Loucy (cell line): ENCODE measurements around the gene FANCI.

Source experiments
- H2AFZ ChIP-seq: fragments of 200-600 bp; sonication (generic); 2 replicates; pipeline ENCODE4 v1.6.0; 2016; ENCODE audit warnings: antibody characterized with exemption, mild to moderate bottlenecking, low read length, moderate library complexity
- H3F3A ChIP-seq: fragments of 200-600 bp; 2 replicates; pipeline ENCODE4 v1.6.0; 2016; ENCODE audit warnings: antibody characterized with exemption, low read depth, mild to moderate bottlenecking
- H3K27me3 ChIP-seq: fragments of 200-600 bp; sonication (generic); 2 replicates; pipeline ENCODE4 v1.6.1; 2014; ENCODE audit warnings: low read length, mild to moderate bottlenecking; ENCODE audit not compliant: insufficient read depth, poor library complexity, severe bottlenecking
- H3K36me3 ChIP-seq: fragments of 200-600 bp; sonication (generic); 2 replicates; pipeline ENCODE4 v1.6.1; 2016; ENCODE audit warnings: low read length; ENCODE audit not compliant: insufficient read depth
- H3K4me1 ChIP-seq: fragments of 200-600 bp; sonication (generic); 2 replicates; pipeline ENCODE4 v1.5.1; 2014; ENCODE audit warnings: low read length, mild to moderate bottlenecking; ENCODE audit not compliant: insufficient read depth, poor library complexity, severe bottlenecking
- H3K4me2 ChIP-seq: fragments of 200-600 bp; sonication (generic); 2 replicates; pipeline ENCODE4 v1.6.0; 2014; ENCODE audit warnings: antibody characterized with exemption, low read length, low read depth, mild to moderate bottlenecking; ENCODE audit not compliant: poor library complexity, severe bottlenecking
- H3K4me3 ChIP-seq: fragments of 200-600 bp; sonication (generic); 2 replicates; pipeline ENCODE4 v1.5.1; 2014; ENCODE audit warnings: low read length, mild to moderate bottlenecking, mixed read lengths; ENCODE audit not compliant: poor library complexity, severe bottlenecking
- H3K79me2 ChIP-seq: fragments of 200-600 bp; sonication (generic); 2 replicates; pipeline ENCODE4 v1.6.1; 2014; ENCODE audit warnings: low read length; ENCODE audit not compliant: insufficient read depth
- H3K9ac ChIP-seq: fragments of 200-600 bp; sonication (generic); 2 replicates; pipeline ENCODE4 v1.6.0; 2014; ENCODE audit warnings: mild to moderate bottlenecking, low read depth, low read length, moderate library complexity; ENCODE audit not compliant: poor library complexity, severe bottlenecking
- H3K9me2 ChIP-seq: fragments of 200-600 bp; sonication (generic); replicated peaks from 2 replicates; pipeline ENCODE4 v1.6.1; 2016; ENCODE audit warnings: low read depth, low read length, mixed read lengths
- H3K9me3 ChIP-seq: fragments of 200-600 bp; sonication (generic); 2 replicates; pipeline ENCODE4 v1.6.1; 2014; ENCODE audit warnings: mild to moderate bottlenecking, antibody characterized with exemption, low read length, low read depth; ENCODE audit not compliant: insufficient read depth
- H4K20me1 ChIP-seq: fragments of 200-600 bp; sonication (generic); 2 replicates; pipeline ENCODE4 v1.6.0; 2014; ENCODE audit warnings: antibody characterized with exemption, low read length, mild to moderate bottlenecking; ENCODE audit not compliant: insufficient read depth, poor library complexity, severe bottlenecking
- EZH2phosphoT487 ChIP-seq: fragments of 200-600 bp; IDR thresholded peaks from 2 replicates; pipeline ENCODE4 v1.6.1; 2018; ENCODE audit warnings: antibody characterized with exemption, mild to moderate bottlenecking, moderate library complexity, borderline replicate concordance
- TF ChIP-seq, protein P1 (sequence below): fragments of 200-600 bp; sonication (generic); conservative IDR thresholded peaks from 2 replicates; pipeline ENCODE4 v1.5.1; 2014; ENCODE audit warnings: mild to moderate bottlenecking, antibody characterized with exemption, low read length

The FANCI gene

DNA sequence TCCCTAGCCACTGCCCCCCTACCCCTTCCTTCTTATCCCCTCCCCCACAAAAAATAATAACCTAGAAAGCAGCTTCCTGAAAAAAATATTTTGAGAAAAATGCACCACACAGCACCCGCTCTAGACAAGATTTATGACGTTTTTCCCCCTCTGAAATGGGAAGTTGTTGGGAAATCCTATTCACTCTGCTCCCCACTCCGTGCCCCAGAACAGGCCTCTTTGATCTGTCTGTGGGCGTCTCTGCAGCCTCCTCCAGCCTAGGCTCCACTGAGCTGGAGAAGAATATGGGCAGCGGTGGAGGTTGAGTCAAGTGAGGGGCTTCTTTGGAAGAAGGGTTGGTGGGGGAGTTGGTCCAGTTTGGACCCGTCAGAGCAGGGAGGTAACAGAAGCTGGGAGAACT, 119.4 kb downstream of the FANCI start:
- Histone ChIP-seq H2AFZ (no peak overlapping the region), H3K79me2 (no peaks in the 10 kb centered on the region), H3K4me1 (no peaks in the 10 kb centered on the region), H3K9ac (no peak overlapping the region), H4K20me1 (no peaks in the 10 kb centered on the region), H3K4me3 (no peak overlapping the region), H3K9me2 (no peaks in the 10 kb centered on the region), H3K4me2 (no peak overlapping the region), H3F3A (no peaks in the 10 kb centered on the region), H3K27me3 (peaks cover 5% of the 10 kb centered on the region), H3K9me3 (no peaks in the 10 kb centered on the region), H3K36me3 (no peaks in the 10 kb centered on the region)
- TF ChIP-seq, protein P1, sequence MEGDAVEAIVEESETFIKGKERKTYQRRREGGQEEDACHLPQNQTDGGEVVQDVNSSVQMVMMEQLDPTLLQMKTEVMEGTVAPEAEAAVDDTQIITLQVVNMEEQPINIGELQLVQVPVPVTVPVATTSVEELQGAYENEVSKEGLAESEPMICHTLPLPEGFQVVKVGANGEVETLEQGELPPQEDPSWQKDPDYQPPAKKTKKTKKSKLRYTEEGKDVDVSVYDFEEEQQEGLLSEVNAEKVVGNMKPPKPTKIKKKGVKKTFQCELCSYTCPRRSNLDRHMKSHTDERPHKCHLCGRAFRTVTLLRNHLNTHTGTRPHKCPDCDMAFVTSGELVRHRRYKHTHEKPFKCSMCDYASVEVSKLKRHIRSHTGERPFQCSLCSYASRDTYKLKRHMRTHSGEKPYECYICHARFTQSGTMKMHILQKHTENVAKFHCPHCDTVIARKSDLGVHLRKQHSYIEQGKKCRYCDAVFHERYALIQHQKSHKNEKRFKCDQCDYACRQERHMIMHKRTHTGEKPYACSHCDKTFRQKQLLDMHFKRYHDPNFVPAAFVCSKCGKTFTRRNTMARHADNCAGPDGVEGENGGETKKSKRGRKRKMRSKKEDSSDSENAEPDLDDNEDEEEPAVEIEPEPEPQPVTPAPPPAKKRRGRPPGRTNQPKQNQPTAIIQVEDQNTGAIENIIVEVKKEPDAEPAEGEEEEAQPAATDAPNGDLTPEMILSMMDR: no peak
- no peak for TF ChIP-seq EZH2phosphoT487

DNA sequence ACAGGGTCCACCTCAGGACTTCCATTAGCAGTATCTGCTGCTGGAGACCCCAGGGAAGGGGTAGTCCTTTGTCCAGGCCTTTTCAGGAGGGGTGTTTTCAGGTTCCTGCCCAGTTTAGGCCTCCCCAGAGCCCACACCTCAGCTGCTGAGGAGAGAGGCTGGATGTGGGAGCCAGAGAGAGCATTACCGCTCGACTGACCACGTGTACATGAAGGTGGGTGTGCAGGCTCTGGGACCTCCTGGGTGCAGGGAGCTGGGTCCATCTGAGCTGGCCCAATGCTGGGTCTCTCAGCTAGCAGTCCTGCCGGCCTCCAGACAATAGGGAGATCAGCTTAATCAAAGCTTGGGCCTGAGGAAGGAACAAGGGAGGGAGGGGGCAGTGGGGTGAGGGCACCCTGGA, 120.0 kb downstream of the FANCI start:
- Histone ChIP-seq H3K4me2 (no peak overlapping the region), H3K27me3 (peaks cover 5% of the 10 kb centered on the region), H4K20me1 (no peaks in the 10 kb centered on the region), H3K9me2 (no peaks in the 10 kb centered on the region), H3K4me1 (no peaks in the 10 kb centered on the region), H3K9ac (no peak overlapping the region), H3K36me3 (no peaks in the 10 kb centered on the region), H3F3A (no peaks in the 10 kb centered on the region), H2AFZ (no peak overlapping the region), H3K79me2 (no peaks in the 10 kb centered on the region), H3K9me3 (no peaks in the 10 kb centered on the region), H3K4me3 (no peak overlapping the region)
- no peak for TF ChIP-seq EZH2phosphoT487
- TF ChIP-seq, protein P1: no peak

DNA sequence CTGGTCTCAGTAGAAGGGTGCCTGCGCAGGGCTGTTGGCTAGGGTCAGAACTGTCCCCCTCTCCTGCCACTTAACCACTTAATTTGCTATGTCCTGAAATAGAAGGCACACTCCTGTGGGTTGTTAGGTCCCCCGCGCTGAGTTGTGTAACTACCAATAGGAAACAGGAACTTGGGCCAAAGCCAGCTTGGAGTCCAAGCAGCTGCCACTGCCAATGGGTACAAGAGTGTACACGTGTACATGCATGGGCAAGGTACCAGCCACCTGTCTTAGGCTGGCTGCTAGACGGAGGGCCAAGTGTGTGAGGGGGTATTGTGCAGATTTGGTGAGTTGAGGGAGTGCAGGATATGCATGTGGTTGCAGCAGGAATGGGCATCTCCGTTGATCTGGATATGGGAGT, 120.6 kb downstream of the FANCI start:
- Histone ChIP-seq H3K79me2 (no peaks in the 10 kb centered on the region), H3K27me3 (peaks cover 5% of the 10 kb centered on the region), H3K4me3 (no peak overlapping the region), H3K4me1 (no peaks in the 10 kb centered on the region), H3K36me3 (no peaks in the 10 kb centered on the region), H3K9me2 (no peaks in the 10 kb centered on the region), H4K20me1 (no peaks in the 10 kb centered on the region), H3F3A (no peaks in the 10 kb centered on the region), H3K9me3 (no peaks in the 10 kb centered on the region), H3K9ac (no peak overlapping the region), H2AFZ (no peak overlapping the region), H3K4me2 (no peak overlapping the region)
- TF ChIP-seq, protein P1: no peak
- no peak for TF ChIP-seq EZH2phosphoT487
